ENCODE data around the gene ABHD17B. TPM values are rescaled to one million over a fixed set of nuclear protein-coding genes. Genes with fewer than 3 reads are reported as not detected.

Gene ABHD17B
- total RNA-seq, 5 donors from 2014 or later (not counting 1 experiment from before 2014, with no cell fraction given), result 16.0 to 23.7 (median 19.7) TPM

DNA sequence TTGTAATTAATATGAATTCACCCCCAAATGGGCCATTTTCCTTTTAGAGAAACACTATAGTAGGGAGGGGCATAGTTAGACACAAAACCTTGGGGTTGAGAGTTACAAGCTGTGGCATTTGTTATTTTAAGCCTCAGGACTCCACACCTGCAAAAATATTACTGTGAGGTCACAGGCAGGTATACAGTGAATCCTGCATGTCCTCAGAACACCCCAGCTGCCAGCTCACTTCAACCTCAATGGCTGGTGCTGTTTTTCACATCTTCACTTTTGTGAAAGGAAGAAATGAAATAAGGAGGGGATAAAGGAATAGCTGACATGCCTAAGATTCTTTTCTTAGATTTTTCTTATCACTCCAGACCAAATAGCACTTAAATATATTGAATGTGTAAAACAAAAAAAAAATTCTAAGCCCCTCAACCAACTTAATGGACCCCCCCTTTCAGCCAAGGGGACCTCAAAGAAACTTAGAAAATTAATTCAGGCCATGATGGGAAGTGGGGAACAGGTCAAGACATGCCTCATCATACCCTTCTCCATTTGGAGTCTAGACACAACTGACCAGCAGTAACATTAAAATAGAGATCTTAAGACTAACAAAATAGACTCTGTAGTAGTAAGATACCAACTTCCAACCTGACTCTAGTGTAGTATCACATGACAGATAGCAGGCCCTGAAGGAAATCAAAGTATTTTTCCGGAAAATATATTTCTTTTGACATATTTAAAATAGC, 9.6 kb upstream of the ABHD17B start:
- no peak overlapping the region for H3K4me3 ChIP-seq (ENCODE audit: control insufficient read depth in 1 of 2, extremely low read depth in 1 of 2, low read length in 1 of 2)
- Mint-ChIP-seq H3K4me3 (no peak overlapping the region), H3K27ac (no peak overlapping the region), H3K27me3 (no peaks in the 10 kb centered on the region), H3K36me3 (peaks cover 44% of the 10 kb centered on the region), H3K4me1 (peaks cover 20 to 40% (median 29%) of the 10 kb centered on the region in 3 donors), H3K9me3 (no peaks in the 10 kb centered on the region)
- H3K27ac ChIP-seq (ENCODE audit: low read length), result no peak overlapping the region
- peaks cover 0 to 7% of the 10 kb centered on the region in 2 donors for H3K36me3 ChIP-seq (ENCODE audit: control insufficient read depth in 2 of 2, extremely low read depth in 1 of 2, insufficient read depth in 1 of 2, low read length in 1 of 2)
- WGBS (ENCODE audit: insufficient coverage), result no CpG with 5 or more reads among the region's 1 CpG
- H3K4me1 ChIP-seq (ENCODE audit: control insufficient read depth in 1 of 2, extremely low read depth in 1 of 2, insufficient read depth in 2 of 2, low read length in 2 of 2), result no peaks in the 10 kb centered on the region
- H3K27me3 ChIP-seq (replicated peaks in 1 of 2; ENCODE audit: control insufficient read depth in 2 of 2, extremely low read depth in 1 of 2, insufficient read depth in 2 of 2, low read length in 1 of 2), result no peaks in the 10 kb centered on the region
- no peaks in the 10 kb centered on the region for H3K9me3 ChIP-seq
- ATAC-seq (replicated peaks in 1 of 4), result no peak
- ChIA-PET POLR2A (no interaction called here), CTCF (no interaction called here)
- no peak for DNase-seq

DNA sequence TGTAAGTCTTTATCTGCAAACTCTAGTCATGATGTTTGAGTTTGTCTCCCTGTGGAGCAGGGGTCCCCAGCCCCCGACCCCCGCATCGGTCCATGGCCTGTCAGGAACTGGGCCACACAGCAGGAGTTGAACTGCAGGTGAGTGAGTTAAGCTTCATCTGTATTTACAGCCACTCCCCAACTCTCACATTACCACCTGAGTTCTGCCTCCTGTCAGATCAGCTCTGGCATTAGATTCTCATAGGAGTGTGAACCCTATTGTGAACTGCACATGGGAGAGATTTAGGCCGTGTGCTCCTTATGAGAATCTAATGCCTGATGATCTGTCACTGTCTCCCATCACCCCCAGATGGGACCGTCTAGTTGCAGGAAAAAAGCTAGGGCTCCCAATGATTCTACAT, 7.4 kb upstream of the ABHD17B start:
- Histone ChIP-seq H3K4me1 (ENCODE audit: control insufficient read depth in 1 of 2, extremely low read depth in 1 of 2, insufficient read depth in 2 of 2, low read length in 2 of 2) (no peaks in the 10 kb centered on the region), H3K36me3 (ENCODE audit: control insufficient read depth in 2 of 2, extremely low read depth in 1 of 2, insufficient read depth in 1 of 2, low read length in 1 of 2) (peaks cover 0 to 7% of the 10 kb centered on the region in 2 donors), H3K9me3 (no peaks in the 10 kb centered on the region), H3K27me3 (replicated peaks in 1 of 2; ENCODE audit: control insufficient read depth in 2 of 2, extremely low read depth in 1 of 2, insufficient read depth in 2 of 2, low read length in 1 of 2) (no peaks in the 10 kb centered on the region), H3K27ac (ENCODE audit: low read length) (no peak overlapping the region), H3K4me3 (ENCODE audit: control insufficient read depth in 1 of 2, extremely low read depth in 1 of 2, low read length in 1 of 2) (no peak overlapping the region)
- POLR2A ChIA-PET, result no interaction called here
- no peak for ATAC-seq (replicated peaks in 1 of 4)
- peaks cover 33% of the 10 kb centered on the region for H3K36me3 Mint-ChIP-seq
- no peaks in the 10 kb centered on the region for H3K27me3 Mint-ChIP-seq
- no peak overlapping the region for H3K27ac Mint-ChIP-seq
- DNase-seq, result no peak
- no CpG with 5 or more reads among the region's 5 CpGs for WGBS (ENCODE audit: insufficient coverage)
- no peak overlapping the region for H3K4me3 Mint-ChIP-seq
- H3K4me1 Mint-ChIP-seq, result peaks cover 35 to 48% (median 40%) of the 10 kb centered on the region in 3 donors
- CTCF ChIA-PET, result no interaction called here
- H3K9me3 Mint-ChIP-seq, result no peaks in the 10 kb centered on the region

DNA sequence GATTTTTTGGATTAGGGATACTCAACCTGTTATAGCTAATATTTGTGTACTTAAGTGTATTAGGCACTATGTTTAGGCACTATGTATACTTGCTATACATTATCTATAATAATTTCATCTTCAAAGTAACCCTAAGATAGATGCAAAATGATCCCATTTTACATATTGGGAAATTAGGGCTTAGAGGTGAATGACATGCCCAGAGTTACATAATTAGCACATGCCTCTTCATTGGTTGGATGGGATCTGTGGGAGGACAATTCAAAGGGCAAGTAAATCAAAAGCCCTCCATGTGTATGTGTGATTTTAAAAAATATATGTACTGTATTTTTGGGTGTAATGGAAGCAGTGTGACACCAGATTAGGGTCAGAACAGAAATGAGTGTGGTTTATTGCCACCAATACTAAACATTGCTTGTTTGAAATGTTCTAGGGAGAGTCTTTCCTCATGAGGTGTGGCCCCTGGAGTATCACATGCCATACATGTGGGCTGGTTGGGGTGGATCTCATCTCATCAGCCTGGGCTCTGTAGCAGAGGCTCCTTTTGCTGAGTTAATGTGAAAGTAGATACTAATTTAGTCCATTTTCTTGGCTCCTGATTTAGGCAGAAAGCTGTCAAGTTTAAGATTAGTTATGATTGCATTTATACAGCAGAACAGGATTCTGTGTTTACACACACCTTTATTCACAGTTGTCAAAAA, 6.0 kb upstream of the ABHD17B start:
- Mint-ChIP-seq H3K27ac (no peak overlapping the region), H3K9me3 (no peaks in the 10 kb centered on the region), H3K4me3 (no peak overlapping the region), H3K27me3 (no peaks in the 10 kb centered on the region), H3K36me3 (peaks cover 24% of the 10 kb centered on the region), H3K4me1 (peaks cover 46 to 55% (median 49%) of the 10 kb centered on the region in 3 donors)
- DNase-seq (no peak), ATAC-seq (replicated peaks in 1 of 4) (no peak)
- no peak overlapping the region for H3K4me3 ChIP-seq (ENCODE audit: control insufficient read depth in 1 of 2, extremely low read depth in 1 of 2, low read length in 1 of 2)
- H3K27ac ChIP-seq (ENCODE audit: low read length), result no peak overlapping the region
- peaks cover 8% of the 10 kb centered on the region in 2 experiments for H3K4me1 ChIP-seq (ENCODE audit: control insufficient read depth in 1 of 2, extremely low read depth in 1 of 2, insufficient read depth in 2 of 2, low read length in 2 of 2)
- H3K27me3 ChIP-seq (replicated peaks in 1 of 2; ENCODE audit: control insufficient read depth in 2 of 2, extremely low read depth in 1 of 2, insufficient read depth in 2 of 2, low read length in 1 of 2), result no peaks in the 10 kb centered on the region
- ChIA-PET POLR2A (no interaction called here), CTCF (interaction anchor here (0.7 to 1.3 kb wide), 2 partner anchors 25 to 1243 kb away, joined by 3 read pairs; no protein-coding TSS in a partner anchor)
- H3K36me3 ChIP-seq (ENCODE audit: control insufficient read depth in 2 of 2, extremely low read depth in 1 of 2, insufficient read depth in 1 of 2, low read length in 1 of 2), result peaks cover 0 to 5% of the 10 kb centered on the region in 2 donors
- H3K9me3 ChIP-seq, result no peaks in the 10 kb centered on the region

DNA sequence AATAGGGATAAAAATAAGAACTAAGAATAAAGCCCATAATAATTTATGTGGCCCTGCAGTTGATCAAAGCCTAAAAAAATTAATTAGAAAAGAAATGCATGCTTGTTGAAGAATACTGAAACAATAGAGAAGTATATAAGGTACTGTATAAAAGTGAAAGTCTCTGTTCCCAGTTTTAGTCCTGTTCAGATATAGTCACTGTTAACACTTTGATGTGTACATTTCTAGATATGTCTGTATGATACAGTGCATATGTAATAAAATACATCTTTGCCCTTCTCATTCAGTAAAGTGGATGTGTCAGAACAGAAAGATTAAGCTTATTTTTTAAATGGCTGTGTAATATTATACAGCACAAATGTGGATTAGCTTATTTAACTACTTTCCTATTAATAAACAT, 4.5 kb upstream of the ABHD17B start:
- H3K4me1 Mint-ChIP-seq, result peaks cover 54 to 68% (median 58%) of the 10 kb centered on the region in 3 donors
- H3K27me3 Mint-ChIP-seq, result no peaks in the 10 kb centered on the region
- Histone ChIP-seq H3K9me3 (no peaks in the 10 kb centered on the region), H3K4me1 (ENCODE audit: control insufficient read depth in 1 of 2, extremely low read depth in 1 of 2, insufficient read depth in 2 of 2, low read length in 2 of 2) (peaks cover 9 to 11% of the 10 kb centered on the region in 2 experiments), H3K36me3 (ENCODE audit: control insufficient read depth in 2 of 2, extremely low read depth in 1 of 2, insufficient read depth in 1 of 2, low read length in 1 of 2) (peaks cover 0 to 5% of the 10 kb centered on the region in 2 donors), H3K27ac (ENCODE audit: low read length) (no peak overlapping the region), H3K27me3 (replicated peaks in 1 of 2; ENCODE audit: control insufficient read depth in 2 of 2, extremely low read depth in 1 of 2, insufficient read depth in 2 of 2, low read length in 1 of 2) (no peaks in the 10 kb centered on the region), H3K4me3 (ENCODE audit: control insufficient read depth in 1 of 2, extremely low read depth in 1 of 2, low read length in 1 of 2) (no peak overlapping the region)
- DNase-seq (no peak), ATAC-seq (replicated peaks in 1 of 4) (no peak)
- peaks cover 16% of the 10 kb centered on the region for H3K36me3 Mint-ChIP-seq
- no peaks in the 10 kb centered on the region for H3K9me3 Mint-ChIP-seq
- CTCF ChIA-PET, result interaction anchor here in 1 of 2 donors (1.3 to 1.5 kb wide), 2 partner anchors 14 to 23 kb away, joined by 3 read pairs; no protein-coding TSS in a partner anchor
- H3K4me3 Mint-ChIP-seq, result no peak overlapping the region
- no peak overlapping the region for H3K27ac Mint-ChIP-seq
- POLR2A ChIA-PET, result interaction anchor here in 1 of 2 donors (0.6 kb wide), 1 partner anchor 269 kb away, joined by 4 read pairs; no protein-coding TSS in a partner anchor

DNA sequence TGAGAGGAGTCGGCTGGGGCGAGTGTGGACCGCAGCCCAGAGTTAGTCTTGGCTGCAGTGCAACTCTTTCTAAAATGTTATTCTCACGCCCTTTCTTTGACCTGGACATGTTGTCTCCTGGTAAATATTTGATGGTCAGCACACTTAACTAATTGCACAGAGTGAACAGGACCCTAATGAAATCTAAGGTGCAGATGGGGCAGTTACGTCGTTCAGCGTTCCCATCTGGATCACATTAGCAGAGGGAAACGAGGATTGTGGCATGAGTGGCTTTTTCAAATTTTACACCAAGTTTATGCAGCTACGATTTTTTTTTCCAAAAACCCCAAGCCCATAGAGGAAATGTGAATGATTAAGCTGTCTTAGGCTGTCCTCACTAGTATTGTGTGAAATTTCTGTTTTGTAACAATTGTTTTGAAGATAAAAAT, 929 bp upstream of the ABHD17B start:
- H3K4me1 ChIP-seq (ENCODE audit: control insufficient read depth in 1 of 2, extremely low read depth in 1 of 2, insufficient read depth in 2 of 2, low read length in 2 of 2), result peaks cover 11 to 21% of the 10 kb centered on the region in 2 experiments
- H3K27me3 ChIP-seq (replicated peaks in 1 of 2; ENCODE audit: control insufficient read depth in 2 of 2, extremely low read depth in 1 of 2, insufficient read depth in 2 of 2, low read length in 1 of 2), result no peaks in the 10 kb centered on the region
- Mint-ChIP-seq H3K4me3 (peak overlapping the region; percentile 98 to 100 (median 99)), H3K36me3 (no peaks in the 10 kb centered on the region), H3K9me3 (no peaks in the 10 kb centered on the region), H3K27ac (peak overlapping the region; percentile 97 to 98), H3K27me3 (no peaks in the 10 kb centered on the region), H3K4me1 (peaks cover 69 to 75% (median 74%) of the 10 kb centered on the region in 3 donors)
- ChIA-PET POLR2A (interaction anchor here (0.6 to 1.4 kb wide), 5 partner anchors 22 to 202 kb away, joined by 3 to 6 read pairs (median 3); no protein-coding TSS in a partner anchor), CTCF (interaction anchor here (0.6 to 1.8 kb wide), 6 partner anchors 9 to 226 kb away, joined by 3 to 8 read pairs (median 4); no protein-coding TSS in a partner anchor)
- no peak for DNase-seq
- H3K4me3 ChIP-seq (ENCODE audit: control insufficient read depth in 1 of 2, extremely low read depth in 1 of 2, low read length in 1 of 2), result peak overlapping the region; percentile 65 to 95
- no peaks in the 10 kb centered on the region for H3K36me3 ChIP-seq (ENCODE audit: control insufficient read depth in 2 of 2, extremely low read depth in 1 of 2, insufficient read depth in 1 of 2, low read length in 1 of 2)
- 0% methylated on average over 2 of the region's 9 CpGs for WGBS (ENCODE audit: insufficient coverage)
- no peak for ATAC-seq (replicated peaks in 1 of 4)
- no peaks in the 10 kb centered on the region for H3K9me3 ChIP-seq
- H3K27ac ChIP-seq (ENCODE audit: low read length), result peak overlapping the region; percentile 69

DNA sequence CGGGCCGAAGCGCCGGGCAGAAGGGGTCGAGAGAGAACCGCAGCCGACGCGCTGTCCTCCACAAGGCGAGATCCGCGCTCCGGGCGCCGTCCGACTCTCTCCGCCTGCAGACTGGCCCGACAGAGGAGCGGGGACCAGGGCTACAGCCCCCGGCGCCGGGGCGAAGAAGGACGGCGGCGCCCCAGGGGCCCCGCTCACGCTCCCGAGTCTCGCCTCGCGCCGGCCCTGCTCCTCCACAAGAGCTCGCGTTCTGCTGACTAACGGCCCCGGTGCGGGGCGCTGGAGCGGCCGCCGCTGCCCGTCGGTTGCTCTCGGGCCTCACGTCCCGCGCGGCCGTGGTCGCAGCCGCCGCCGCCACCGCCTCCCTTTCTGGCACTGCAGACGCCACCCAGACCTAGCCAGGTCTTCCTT, 338 bp downstream of the ABHD17B start:
- ATAC-seq (replicated peaks in 1 of 4) (peak; percentile 1 to 38 (median 27)), DNase-seq (no peak)
- under 1% methylated on average over 56 of the region's 56 CpGs for WGBS (ENCODE audit: insufficient coverage)
- Mint-ChIP-seq H3K9me3 (no peaks in the 10 kb centered on the region), H3K4me3 (peak overlapping the region; percentile 98 to 100 (median 99)), H3K4me1 (peaks cover 69 to 79% (median 75%) of the 10 kb centered on the region in 3 donors), H3K27me3 (no peaks in the 10 kb centered on the region), H3K27ac (peak overlapping the region; percentile 97 to 98), H3K36me3 (no peaks in the 10 kb centered on the region)
- H3K27me3 ChIP-seq (replicated peaks in 1 of 2; ENCODE audit: control insufficient read depth in 2 of 2, extremely low read depth in 1 of 2, insufficient read depth in 2 of 2, low read length in 1 of 2), result no peaks in the 10 kb centered on the region
- POLR2A ChIA-PET, result interaction anchor here (1.0 to 1.4 kb wide), 5 partner anchors 13 to 455 kb away, joined by 3 to 8 read pairs (median 6); partner anchors contain the start of gene ZFAND5 (in 1 of the 2)
- H3K36me3 ChIP-seq (ENCODE audit: control insufficient read depth in 2 of 2, extremely low read depth in 1 of 2, insufficient read depth in 1 of 2, low read length in 1 of 2), result peaks cover 0 to 6% of the 10 kb centered on the region in 2 donors
- CTCF ChIA-PET, result interaction anchor here (0.6 to 1.8 kb wide), 10 partner anchors 11 to 653 kb away, joined by 3 to 7 read pairs (median 5); no protein-coding TSS in a partner anchor
- H3K4me3 ChIP-seq (ENCODE audit: control insufficient read depth in 1 of 2, extremely low read depth in 1 of 2, low read length in 1 of 2), result peak overlapping the region; percentile 65 to 95
- peaks cover 11 to 21% of the 10 kb centered on the region in 2 experiments for H3K4me1 ChIP-seq (ENCODE audit: control insufficient read depth in 1 of 2, extremely low read depth in 1 of 2, insufficient read depth in 2 of 2, low read length in 2 of 2)
- H3K9me3 ChIP-seq, result no peaks in the 10 kb centered on the region
- H3K27ac ChIP-seq (ENCODE audit: low read length), result peak overlapping the region; percentile 54

All from T-cell (primary cell).